ENCODE measurements around the gene ZNF808. TPM values are rescaled to one million over a fixed set of nuclear protein-coding genes. Genes with fewer than 3 reads are reported as not detected.
"Not testable (repeated sequence)": the region's sequence is repeated elsewhere in the genome, so short reads cannot be mapped to it uniquely, and the experiment has no call there.

The ZNF808 gene
- total RNA-seq = 10 to 100 TPM; 16.3 to 42.6 (median 21.3) TPM

DNA sequence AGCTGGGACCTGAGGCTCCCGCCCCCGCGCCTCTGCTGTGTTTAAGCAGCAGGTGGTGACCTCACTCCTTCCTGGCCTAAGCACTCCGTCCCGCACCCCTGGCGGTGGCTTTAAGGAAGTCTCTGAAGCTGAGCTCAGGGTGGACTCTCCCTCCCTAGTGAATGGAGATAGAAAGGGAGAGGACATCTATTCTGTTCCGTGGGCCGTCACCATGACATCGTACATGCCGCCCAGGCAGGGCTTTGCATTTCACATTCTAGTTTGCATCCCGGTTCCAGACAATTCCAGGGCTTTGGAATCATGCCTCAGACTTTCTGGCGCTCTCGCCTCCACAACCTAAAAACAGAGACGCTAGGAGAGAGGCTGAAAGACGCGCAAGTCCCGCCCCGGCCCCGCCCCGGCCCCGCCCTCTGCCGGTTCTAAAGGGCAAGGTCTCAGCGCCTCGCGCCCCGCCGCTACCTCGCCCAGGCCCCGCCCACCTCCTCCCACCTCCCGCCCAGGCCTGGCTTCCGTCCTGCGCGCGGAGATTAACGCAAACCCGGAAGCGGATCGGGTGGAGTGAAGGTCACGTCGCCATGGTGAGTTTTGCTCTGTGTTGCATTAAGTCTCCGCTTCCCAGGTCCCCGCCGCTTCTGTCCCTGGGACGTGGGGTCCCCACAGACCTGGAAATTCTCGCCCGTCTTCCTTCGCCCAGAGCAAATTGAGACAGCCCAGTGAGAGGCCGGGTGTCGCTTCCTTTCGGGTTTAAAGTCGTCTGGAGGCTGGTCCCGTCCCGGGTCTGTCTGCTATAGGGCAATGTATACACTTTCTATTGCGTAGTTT, at the start of gene ZNF808:
Gene ZNF808, plus strand, starts transcription at position 535 of the 822 bp plus-strand sequence. CDS start 15,617 bp downstream, outside the sequence.
- peak within 1 kb of the TSS; percentile 52 to 80 (median 71) for H3K4me3 ChIP-seq
- WGBS, 2 donors = 0 to 1% methylated on average over 46 to 50 of the region's 54 CpGs

DNA sequence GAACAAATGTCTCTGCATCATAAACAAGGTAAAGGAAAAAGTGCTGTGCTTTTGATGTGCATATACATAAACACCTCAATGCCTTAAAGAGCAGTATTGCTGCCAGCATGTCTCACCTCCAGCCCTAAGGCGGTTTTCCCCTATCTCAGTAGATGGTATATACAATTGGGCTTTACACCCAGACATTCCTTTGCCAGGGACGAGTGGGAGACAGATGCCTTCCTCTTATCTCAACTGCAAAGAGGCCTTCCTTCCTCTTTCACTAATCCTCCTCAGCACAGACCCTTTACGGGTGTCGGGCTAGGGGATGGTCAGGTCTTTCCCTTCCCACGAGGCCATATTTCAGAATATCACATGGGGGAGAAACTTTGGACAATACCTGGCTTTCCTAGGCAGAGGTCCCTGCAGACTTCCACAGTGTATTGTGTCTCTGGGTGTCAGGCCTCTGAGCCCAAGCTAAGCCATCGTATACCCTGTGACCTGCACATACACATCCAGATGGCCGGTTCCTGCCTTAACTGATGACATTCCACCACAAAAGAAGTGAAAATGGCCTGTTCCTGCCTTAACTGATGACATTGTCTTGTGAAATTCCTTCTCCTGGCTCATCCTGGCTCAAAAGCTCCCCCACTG, 43.2 kb upstream of the ZNF808 start:
- DNase-seq (ENCODE audit: low spot score in 2 of 2); H3K4me1 ChIP-seq; H3K4me3 ChIP-seq; H3K27ac ChIP-seq; H3K27me3 ChIP-seq: not testable (repeated sequence)
- WGBS, 2 donors = 52 to 55% methylated on average over 7 of the region's 7 CpGs
- H3K9me3 ChIP-seq = peaks cover 0 to 97% (median 25%) of the 10 kb centered on the region in 4 donors
- peaks cover 0 to 28% (median 0%) of the 10 kb centered on the region in 3 donors for H3K36me3 ChIP-seq

More for the DNA sequence above, at the start of gene ZNF808:
- TF ChIP-seq POLR2A (IDR thresholded peaks at IDR 0.05) (no peak), EP300 (IDR thresholded peaks at IDR 0.05) (peak in 1 of 2 donors; percentile 63)
- TF ChIP-seq, protein P1, sequence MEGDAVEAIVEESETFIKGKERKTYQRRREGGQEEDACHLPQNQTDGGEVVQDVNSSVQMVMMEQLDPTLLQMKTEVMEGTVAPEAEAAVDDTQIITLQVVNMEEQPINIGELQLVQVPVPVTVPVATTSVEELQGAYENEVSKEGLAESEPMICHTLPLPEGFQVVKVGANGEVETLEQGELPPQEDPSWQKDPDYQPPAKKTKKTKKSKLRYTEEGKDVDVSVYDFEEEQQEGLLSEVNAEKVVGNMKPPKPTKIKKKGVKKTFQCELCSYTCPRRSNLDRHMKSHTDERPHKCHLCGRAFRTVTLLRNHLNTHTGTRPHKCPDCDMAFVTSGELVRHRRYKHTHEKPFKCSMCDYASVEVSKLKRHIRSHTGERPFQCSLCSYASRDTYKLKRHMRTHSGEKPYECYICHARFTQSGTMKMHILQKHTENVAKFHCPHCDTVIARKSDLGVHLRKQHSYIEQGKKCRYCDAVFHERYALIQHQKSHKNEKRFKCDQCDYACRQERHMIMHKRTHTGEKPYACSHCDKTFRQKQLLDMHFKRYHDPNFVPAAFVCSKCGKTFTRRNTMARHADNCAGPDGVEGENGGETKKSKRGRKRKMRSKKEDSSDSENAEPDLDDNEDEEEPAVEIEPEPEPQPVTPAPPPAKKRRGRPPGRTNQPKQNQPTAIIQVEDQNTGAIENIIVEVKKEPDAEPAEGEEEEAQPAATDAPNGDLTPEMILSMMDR (IDR thresholded peaks at IDR 0.05) = peak; percentile 32 to 71 (median 49)
- Histone ChIP-seq H3K27ac (peak within 1 kb of the TSS in 3 of 4 donors; percentile 75 to 91 (median 89)), H3K4me1 (peaks cover 0 to 20% (median 3%) of the 10 kb centered on the region in 4 donors), H3K27me3 (no peaks in the 10 kb centered on the region), H3K9me3 (peaks cover 0 to 17% (median 0%) of the 10 kb centered on the region in 4 donors), H3K36me3 (no peaks in the 10 kb centered on the region)
- peak; percentile 91 to 92 for DNase-seq (ENCODE audit: low spot score in 2 of 2)

DNA sequence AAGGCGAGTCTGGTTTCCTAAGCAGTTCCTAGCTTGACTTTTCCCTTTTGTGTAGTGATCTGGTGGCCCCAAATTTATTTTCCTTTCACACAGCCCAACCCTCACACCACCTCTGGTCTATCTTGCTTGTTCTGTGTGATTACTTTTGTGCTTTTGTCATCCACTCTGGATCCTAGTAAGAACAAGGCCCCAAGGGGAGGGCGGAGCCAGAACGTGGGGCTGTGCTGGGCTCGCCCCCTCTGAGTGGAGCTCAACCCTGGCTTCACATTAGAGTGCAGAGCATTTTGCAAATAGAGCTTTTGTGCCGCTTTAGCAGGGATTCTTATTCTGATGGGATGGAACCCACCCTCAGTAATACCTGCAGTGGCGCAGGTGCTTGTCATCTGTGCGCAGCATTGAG, 42.4 kb upstream of the ZNF808 start:
- H3K27me3 ChIP-seq; H3K4me1 ChIP-seq; H3K27ac ChIP-seq; H3K4me3 ChIP-seq; DNase-seq (ENCODE audit: low spot score in 2 of 2): not testable (repeated sequence)
- 36 to 52% methylated on average over 7 of the region's 7 CpGs for WGBS, 2 donors
- Histone ChIP-seq H3K9me3 (peaks cover 0 to 97% (median 21%) of the 10 kb centered on the region in 4 donors), H3K36me3 (peaks cover 0 to 30% (median 0%) of the 10 kb centered on the region in 3 donors)

DNA sequence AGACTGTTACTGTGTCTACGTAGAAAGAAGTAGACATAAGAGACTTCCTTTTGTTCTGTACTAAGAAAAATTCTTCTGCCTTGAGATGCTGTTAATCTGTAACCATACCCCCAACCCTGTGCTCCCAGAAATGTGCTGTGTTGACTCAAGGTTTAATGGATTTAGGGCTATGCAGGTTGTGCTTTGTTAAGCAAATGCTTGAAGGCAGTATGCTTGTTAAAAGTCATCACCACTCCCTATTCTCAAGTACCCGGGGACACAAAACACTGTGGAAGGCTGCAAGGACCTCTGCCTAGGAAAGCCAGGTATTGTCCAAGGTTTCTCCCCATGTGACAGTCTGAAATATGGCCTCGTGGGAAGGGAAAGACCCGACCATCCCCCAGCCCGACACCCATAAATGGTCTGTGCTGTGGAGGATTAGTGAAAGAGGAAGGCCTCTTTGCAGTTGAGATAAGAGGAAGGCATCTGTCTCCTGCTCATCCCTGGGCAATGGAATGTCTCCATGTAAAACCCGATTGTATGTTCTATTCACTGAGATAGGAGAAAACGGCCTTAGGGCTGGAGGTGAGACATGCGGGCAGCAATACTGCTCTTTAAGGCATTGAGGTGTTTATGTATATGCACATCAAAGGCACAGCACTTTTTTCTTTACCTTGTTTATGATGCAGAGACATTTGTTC, 41.8 kb upstream of the ZNF808 start:
- H3K4me3 ChIP-seq; H3K4me1 ChIP-seq; DNase-seq (ENCODE audit: low spot score in 2 of 2); H3K27ac ChIP-seq; H3K27me3 ChIP-seq: not testable (repeated sequence)
- Histone ChIP-seq H3K9me3 (peaks cover 0 to 97% (median 18%) of the 10 kb centered on the region in 4 donors), H3K36me3 (peaks cover 0 to 31% (median 0%) of the 10 kb centered on the region in 3 donors)
- 12 to 16% methylated on average over 8 of the region's 8 CpGs for WGBS, 2 donors

DNA sequence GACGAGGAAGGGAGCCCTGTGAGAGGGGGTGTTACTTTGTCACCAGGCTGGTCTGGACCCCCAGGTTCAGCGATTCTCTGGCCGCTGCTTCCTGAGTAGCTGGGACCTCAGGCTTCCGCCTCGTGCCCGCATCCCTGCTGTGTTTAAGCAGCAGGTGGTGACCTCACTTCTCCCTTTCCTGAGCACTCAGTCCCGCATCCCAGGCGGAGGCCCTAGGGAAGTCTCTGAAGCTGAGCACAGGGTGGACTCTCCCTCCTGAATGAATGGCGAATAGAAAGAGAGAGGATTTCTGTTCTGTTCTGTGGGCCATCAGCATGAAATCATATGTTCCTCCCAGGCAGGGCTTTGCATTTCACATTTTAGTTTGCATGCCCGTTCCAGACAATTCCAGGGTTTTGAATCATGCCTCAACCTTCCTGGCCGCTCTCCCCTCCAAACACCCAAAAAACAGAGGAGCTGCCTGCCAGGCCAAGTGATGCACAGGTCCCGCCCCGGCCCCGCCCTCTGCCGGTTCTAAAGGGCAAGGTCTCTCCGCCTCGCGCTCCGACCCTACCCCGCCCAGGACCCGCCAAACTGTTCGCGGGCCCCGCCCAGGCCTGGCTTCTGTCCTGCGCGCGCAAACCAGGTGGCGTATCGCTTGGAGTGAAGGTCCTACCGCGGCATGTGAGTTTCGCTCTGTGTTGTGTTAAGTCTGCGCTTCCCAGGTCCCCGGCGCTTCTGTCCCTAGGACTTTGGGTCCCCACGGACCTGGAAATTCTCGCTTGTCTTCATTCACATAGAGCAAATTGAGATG, 35.1 kb upstream of the ZNF808 start:
- no peak overlapping the region for H3K27ac ChIP-seq
- no peak for DNase-seq (ENCODE audit: low spot score in 2 of 2)
- H3K36me3 ChIP-seq = peaks cover 0 to 78% (median 0%) of the 10 kb centered on the region in 3 donors
- WGBS, 2 donors = 27 to 48% methylated on average over 22 to 36 of the region's 37 CpGs
- H3K4me1 ChIP-seq = no peaks in the 10 kb centered on the region
- H3K27me3 ChIP-seq = no peaks in the 10 kb centered on the region
- H3K4me3 ChIP-seq = no peak overlapping the region
- TF ChIP-seq, protein P1 (IDR thresholded peaks at IDR 0.05) = no peak
- TF ChIP-seq POLR2A (IDR thresholded peaks at IDR 0.05) (no peak), EP300 (IDR thresholded peaks at IDR 0.05) (no peak)
- H3K9me3 ChIP-seq = peaks cover 0 to 99% (median 17%) of the 10 kb centered on the region in 4 donors

DNA sequence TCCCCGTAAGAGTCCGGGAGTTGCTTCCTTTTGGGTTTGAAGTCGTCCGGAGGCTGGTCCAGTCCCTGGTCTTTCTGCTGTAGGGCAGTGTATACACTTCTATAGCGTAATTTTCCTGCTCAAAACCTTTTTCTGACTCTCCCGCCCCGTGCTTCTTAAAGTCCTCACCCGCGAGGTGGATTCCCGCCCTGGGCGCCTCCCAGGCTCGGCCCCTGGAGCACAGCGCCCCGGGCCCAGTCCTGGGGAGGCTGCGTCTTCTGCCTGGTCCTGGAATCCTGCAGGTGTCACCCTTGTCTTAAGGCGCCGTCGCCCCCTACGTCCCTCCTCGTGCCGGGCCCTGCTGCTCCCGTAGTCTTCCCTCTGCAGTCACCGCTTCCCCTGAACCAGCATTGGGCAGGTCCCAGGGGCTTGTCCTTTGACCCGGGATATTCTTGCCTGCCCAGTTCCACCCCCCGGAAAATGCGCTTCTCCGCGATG, 34.4 kb upstream of the ZNF808 start:
- DNase-seq (ENCODE audit: low spot score in 2 of 2) = no peak
- Histone ChIP-seq H3K4me3 (no peak overlapping the region), H3K27ac (no peak overlapping the region), H3K36me3 (peaks cover 0 to 79% (median 0%) of the 10 kb centered on the region in 3 donors), H3K27me3 (no peaks in the 10 kb centered on the region), H3K4me1 (no peaks in the 10 kb centered on the region), H3K9me3 (peaks cover 0 to 99% (median 18%) of the 10 kb centered on the region in 4 donors)
- WGBS, 2 donors = 20% methylated on average over 28 of the region's 28 CpGs
- TF ChIP-seq EP300 (IDR thresholded peaks at IDR 0.05) (no peak), POLR2A (IDR thresholded peaks at IDR 0.05) (no peak)
- TF ChIP-seq, protein P1 (IDR thresholded peaks at IDR 0.05) = no peak

All from tibial nerve (tissue), 4 donors.